Left lung (tissue), 10 donors: ENCODE measurements around the gene STK11. TPM values are rescaled to one million over a fixed set of nuclear protein-coding genes. Genes with fewer than 3 reads are reported as not detected.

Experiments
- ATAC-seq: fragments of 200-7000 bp; cut with Tn5 transposase; one replicate; pipeline ENCODE4 v1.9.1; 2020; ENCODE audit warnings: moderate library complexity
- DNase-seq, 4 donors: peaks; one replicate each; pipeline ENCODE4 v3.0.0-alpha.2; 2013 to 2020
- H3K27ac ChIP-seq, 2 donors: fragments of 200-600 bp; sonication (generic) in 1 of 2; one replicate each; pipeline versions ENCODE4 v1.5.0 to v1.8.0; 2020 to 2021
- H3K27me3 ChIP-seq, 2 donors: fragments of 200-600 bp; sonication (generic) in 1 of 2; one replicate each; pipeline versions ENCODE4 v1.5.0 to v1.8.0; 2020 to 2021
- H3K36me3 ChIP-seq, 2 donors: fragments of 200-600 bp; sonication (generic) in 1 of 2; one replicate each; pipeline versions ENCODE4 v1.5.0 to v1.8.0; 2020 to 2021
- H3K4me1 ChIP-seq, 2 donors: fragments of 200-600 bp; one replicate each; pipeline ENCODE4 v1.8.0; 2021
- H3K4me3 ChIP-seq, 2 donors: fragments of 200-600 bp; sonication (generic) in 1 of 2; one replicate each; pipeline versions ENCODE4 v1.5.0 to v1.8.0; 2020 to 2021; ENCODE audit warnings: mild to moderate bottlenecking in 1 of 2
- H3K9me3 ChIP-seq, 2 donors: fragments of 200-600 bp; sonication (generic) in 1 of 2; one replicate each; pipeline versions ENCODE4 v1.5.0 to v1.8.0; 2020 to 2021
- CTCF ChIP-seq, 2 donors: fragments of 200-600 bp; sonication (generic) in 1 of 2; IDR thresholded peaks; one replicate each; pipeline versions ENCODE4 v1.5.0 to v1.8.0; 2021; ENCODE audit warnings: antibody characterized with exemption in 2 of 2
- intact Hi-C, 2 donors: fragments of 100-400 bp; cut with DNase I; formaldehyde crosslinking; loops; one replicate each; pipeline versions ENCODE4 v1.11.2 to v1.14.2; 2022
- polyA plus RNA-seq, 6 donors: library from polyadenylated mRNA; unstranded; fragments of 120-200 nt; gene quantifications; one replicate each; pipeline ENCODE4 v1.2.1, GENCODE V29; 2013; ENCODE audit not compliant: insufficient read length in 6 of 6
- total RNA-seq, 2 donors: library from RNA; stranded (reverse); fragmentation: NEBNext Ultra II Directional; extraction: Animal tissue kit (Norgen Biotek cat#: 25700); gene quantifications; one replicate each; pipeline ENCODE4 v1.2.1, GENCODE V29; 2021
- donor health status: DM: no; HTN: yes; CAD: no.
- donor health status: DM: no; HTN: no; CAD: no.

STK11 gene
- total and polyA plus RNA-seq, 8 donors, result 42.6 to 58.4 (median 51.1) TPM

GRCh38 chr19:1239420-1239795 is 33.8 kb downstream of the STK11 start:
- Histone ChIP-seq H3K4me1 (peaks cover 30 to 67% of the 10 kb centered on the region in 2 donors), H3K4me3 (no peak overlapping the region), H3K27ac (peak overlapping the region in 1 of 2 donors; percentile 61), H3K27me3 (peaks cover 0 to 55% of the 10 kb centered on the region in 2 donors), H3K9me3 (no peaks in the 10 kb centered on the region), H3K36me3 (no peaks in the 10 kb centered on the region)
- peak in 1 of 4 donors; percentile 43 for DNase-seq
- ATAC-seq, result no peak
- intact Hi-C loops, result no loop called here
- no peak for TF ChIP-seq CTCF (IDR thresholded peaks at IDR 0.05)

GRCh38 chr19:1239796-1240737 is 34.5 kb downstream of the STK11 start:
- DNase-seq (peak; percentile 85 to 96 (median 90)), ATAC-seq (peak; percentile 55)
- TF ChIP-seq CTCF (IDR thresholded peaks at IDR 0.05), result peak; percentile 86 to 89
- Histone ChIP-seq H3K9me3 (no peaks in the 10 kb centered on the region), H3K36me3 (no peaks in the 10 kb centered on the region), H3K27me3 (peaks cover 0 to 53% of the 10 kb centered on the region in 2 donors), H3K4me1 (peaks cover 37 to 74% of the 10 kb centered on the region in 2 donors), H3K27ac (peak overlapping the region; percentile 61 to 81), H3K4me3 (peak overlapping the region; percentile 13 to 88)
- intact Hi-C loops, result no loop called here

GRCh38 chr19:1240925-1241324 is 35.3 kb downstream of the STK11 start:
- TF ChIP-seq CTCF (IDR thresholded peaks at IDR 0.05), result no peak

GRCh38 chr19:1241417-1242095 is 36.0 kb downstream of the STK11 start, which contains the start of gene ATP5F1D:
ATP5F1D (plus strand) TSS chr19:1241751; CDS start chr19:1241851, 100 bp downstream.
- Histone ChIP-seq H3K27ac (peak within 1 kb of the TSS; percentile 80 to 83), H3K4me1 (peaks cover 42 to 89% of the 10 kb centered on the region in 2 donors), H3K27me3 (peaks cover 0 to 38% of the 10 kb centered on the region in 2 donors), H3K4me3 (peak within 1 kb of the TSS; percentile 73 to 88), H3K36me3 (no peaks in the 10 kb centered on the region), H3K9me3 (no peaks in the 10 kb centered on the region)
- intact Hi-C loops, result no loop called here
- DNase-seq, result peak; percentile 89 to 98 (median 96)
- peak; percentile 69 for ATAC-seq
- no peak for TF ChIP-seq CTCF (IDR thresholded peaks at IDR 0.05)

More at GRCh38 chr19:1240925-1241324, 35.3 kb downstream of the STK11 start:
- H3K4me1 ChIP-seq, result peaks cover 42 to 83% of the 10 kb centered on the region in 2 donors
- peak overlapping the region in 1 of 2 donors; percentile 88 for H3K4me3 ChIP-seq
- H3K27me3 ChIP-seq, result peaks cover 0 to 45% of the 10 kb centered on the region in 2 donors
- no peak for DNase-seq
- no peaks in the 10 kb centered on the region for H3K9me3 ChIP-seq
- peak overlapping the region in 1 of 2 donors; percentile 83 for H3K27ac ChIP-seq
- no peaks in the 10 kb centered on the region for H3K36me3 ChIP-seq
- intact Hi-C loops, result no loop called here
- ATAC-seq, result no peak
